HCT116 (cell line): ENCODE data around the gene TOLLIP. TPM values are rescaled to one million over a fixed set of nuclear protein-coding genes. Genes with fewer than 3 reads are reported as not detected.

ENCODE experiments used
- ATAC-seq: fragments of 200-7000 bp; cut with Tn5 transposase; 2 replicates; pipeline ENCODE4 v1.9.1; 2020; ENCODE audit warnings: mild to moderate bottlenecking, moderate library complexity
- BruUV-seq: library from RNA; stranded (reverse); fragments of 400-500 nt; replicated peaks from 2 replicates; lab custom pipeline; 2021; lab: Mats Ljungman, UMichigan
- CTCF ChIA-PET: fragments of 300-600 bp; sonication (Branson Sonifier 250); formaldehyde crosslinking; loops from one replicate; lab custom pipeline; 2021; ENCODE audit warnings: antibody characterized with exemption; lab: Charles Lee
- POLR2A ChIA-PET: fragments of 300-600, 350-600 bp; sonication (Branson Sonifier 250); formaldehyde crosslinking; loops from one replicate; lab custom pipeline; 2021; ENCODE audit warnings: antibody characterized with exemption; lab: Charles Lee
- RAD21 ChIA-PET, 2 experiments: fragments of 300-600 bp; sonication (Branson Sonifier 250); formaldehyde crosslinking; loops; one replicate each; lab custom pipeline; 2023; ENCODE audit warnings: low total read pairs in 2 of 2; ENCODE audit not compliant: uncharacterized antibody in 2 of 2, unreplicated experiment in 2 of 2, low non-redundant PET in 1 of 2; lab: Charles Lee
- DNase-seq: peaks from one replicate; pipeline ENCODE4 v3.0.0-alpha.2; 2010; ENCODE audit warnings: low read depth, low spot score
- H2AFZ ChIP-seq: fragments of 200-600 bp; shearing (Covaris generic), sonication (generic); 2 replicates; pipeline ENCODE4 v1.6.1; 2017; ENCODE audit warnings: low read depth, mixed run types, mixed read lengths, antibody characterized with exemption, low read length; ENCODE audit not compliant: poor library complexity, severe bottlenecking
- H3K27ac ChIP-seq: 2 replicates; pipeline ENCODE4 v1.5.1; 2012; ENCODE audit warnings: low read depth, low read length
- H3K27me3 ChIP-seq: fragments of 200-600 bp; sonication (generic); 2 replicates; pipeline ENCODE4 v1.6.1; 2016; ENCODE audit warnings: mixed run types, low read length, mixed read lengths; ENCODE audit not compliant: insufficient read depth
- H3K36me3 ChIP-seq, 2 experiments: fragments of 200-500 bp in 1 of 2; fragments of 200-600 bp in 1 of 2; sonication (Bioruptor generic) in 1 of 2; sonication (generic) in 1 of 2; 2 replicates each; pipeline versions ENCODE4 v1.5.1 to v1.6.1; 2014 to 2016; ENCODE audit warnings: low read length in 2 of 2, inconsistent platforms in 1 of 2, mixed read lengths in 1 of 2, mixed run types in 1 of 2; ENCODE audit not compliant: insufficient read depth in 2 of 2, control insufficient read depth in 1 of 2
- H3K4me1 ChIP-seq, 2 experiments: fragments of 200-600 bp in 1 of 2; sonication (generic) in 1 of 2; 2 replicates each; pipeline versions ENCODE4 v1.5.1 to v1.6.1; 2012 to 2017; ENCODE audit warnings: low read length in 2 of 2, inconsistent platforms in 1 of 2, mild to moderate bottlenecking in 1 of 2, mixed read lengths in 1 of 2, mixed run types in 1 of 2, moderate library complexity in 1 of 2; ENCODE audit not compliant: insufficient read depth in 2 of 2, control insufficient read depth in 1 of 2
- H3K4me2 ChIP-seq: fragments of 200-600 bp; sonication (generic); 2 replicates; pipeline ENCODE4 v1.6.1; 2017; ENCODE audit warnings: mixed run types, low read length, mixed read lengths
- H3K4me3 ChIP-seq, 2 experiments: fragments of 200-600 bp in 1 of 2; sonication (generic) in 1 of 2; replicated peaks in 1 of 2; 2 replicates each; pipeline ENCODE4 v1.5.1; 2011 to 2016; ENCODE audit warnings: low read length in 2 of 2, control low read depth in 1 of 2, low read depth in 1 of 2, mild to moderate bottlenecking in 1 of 2, mixed read lengths in 1 of 2, mixed run types in 1 of 2
- H3K79me2 ChIP-seq: fragments of 200-600 bp; sonication (generic); 2 replicates; pipeline ENCODE4 v1.6.1; 2017; ENCODE audit warnings: mild to moderate bottlenecking, mixed run types, low read length, moderate library complexity, mixed read lengths; ENCODE audit not compliant: insufficient read depth
- H3K9ac ChIP-seq: fragments of 200-600 bp; sonication (generic); 2 replicates; pipeline ENCODE4 v1.6.1; 2016; ENCODE audit warnings: low read length, mixed read lengths
- H3K9me2 ChIP-seq: fragments of 200-600 bp; sonication (generic), shearing (Covaris generic); 2 replicates; pipeline ENCODE4 v1.6.1; 2017; ENCODE audit warnings: mixed run types, mild to moderate bottlenecking, moderate library complexity; ENCODE audit not compliant: insufficient read depth
- H3K9me3 ChIP-seq, 2 experiments: fragments of 200-500 bp in 1 of 2; fragments of 200-600 bp in 1 of 2; sonication (Bioruptor generic) in 1 of 2; sonication (generic) in 1 of 2; 2 replicates each; pipeline ENCODE4 v1.6.1; 2014 to 2017; ENCODE audit warnings: low read length in 2 of 2, mixed read lengths in 2 of 2, inconsistent platforms in 1 of 2, low read depth in 1 of 2, mild to moderate bottlenecking in 1 of 2, mixed run types in 1 of 2, moderate library complexity in 1 of 2; ENCODE audit not compliant: control insufficient read depth in 1 of 2, insufficient read depth in 1 of 2
- H4K20me1 ChIP-seq: fragments of 200-600 bp; sonication (generic), shearing (Covaris generic); 2 replicates; pipeline ENCODE4 v1.6.1; 2017; ENCODE audit warnings: mixed run types, mild to moderate bottlenecking, moderate library complexity; ENCODE audit not compliant: insufficient read depth
- CBX3 ChIP-seq: IDR thresholded peaks from 2 replicates; pipeline ENCODE4 v1.6.1; 2012; ENCODE audit warnings: low read depth
- EGR1 ChIP-seq: IDR thresholded peaks from 2 replicates; pipeline ENCODE4 v1.6.1; 2012; ENCODE audit warnings: low read depth
- ELF1 ChIP-seq: IDR thresholded peaks from 2 replicates; pipeline ENCODE4 v1.6.1; 2012; ENCODE audit warnings: low read depth, borderline replicate concordance
- EZH2 ChIP-seq: fragments of 200-600 bp; sonication (generic); IDR thresholded peaks from 2 replicates; pipeline ENCODE4 v1.6.1; 2017; ENCODE audit warnings: antibody characterized with exemption, mixed run types
- EZH2phosphoT487 ChIP-seq: fragments of 200-600 bp; IDR thresholded peaks from 2 replicates; pipeline ENCODE4 v1.6.1; 2018; ENCODE audit warnings: antibody characterized with exemption, borderline replicate concordance
- FOSL1 ChIP-seq: IDR thresholded peaks from 2 replicates; pipeline ENCODE4 v1.6.1; 2012; ENCODE audit warnings: low read depth
- POLR2A ChIP-seq: IDR thresholded peaks from 2 replicates; pipeline ENCODE4 v1.7.0; 2011; ENCODE audit warnings: borderline replicate concordance; ENCODE audit not compliant: insufficient read depth, insufficient read length; ENCODE audit errors: extremely low read depth
- POLR2AphosphoS5 ChIP-seq: IDR thresholded peaks from 2 replicates; pipeline ENCODE4 v1.6.1; 2011; ENCODE audit warnings: mild to moderate bottlenecking, low read depth, low read length, moderate library complexity
- RAD21 ChIP-seq: IDR thresholded peaks from 2 replicates; pipeline ENCODE4 v1.6.1; 2012; ENCODE audit warnings: low read depth, mild to moderate bottlenecking
- SRF ChIP-seq: IDR thresholded peaks from 2 replicates; pipeline ENCODE4 v1.6.1; 2012; ENCODE audit warnings: low read depth
- TCF7L2 ChIP-seq: IDR thresholded peaks from 2 replicates; pipeline ENCODE4 v1.7.0; 2011; ENCODE audit warnings: borderline replicate concordance, inconsistent platforms; ENCODE audit not compliant: insufficient read depth, insufficient read length; ENCODE audit errors: extremely low read depth
- YY1 ChIP-seq: IDR thresholded peaks from 2 replicates; pipeline ENCODE4 v1.6.1; 2011; ENCODE audit warnings: low read length, low read depth, moderate library complexity, mild to moderate bottlenecking; ENCODE audit not compliant: insufficient replicate concordance; ENCODE audit errors: extremely low read depth
- ZNF274 ChIP-seq: fragments of 200-500 bp; sonication (Bioruptor generic); IDR thresholded peaks from 2 replicates; pipeline ENCODE4 v1.6.1; 2014; ENCODE audit warnings: mild to moderate bottlenecking, low read depth, low read length, inconsistent platforms
- intact Hi-C: fragments of 100-400 bp; cut with micrococcal nuclease; formaldehyde crosslinking; loops from 2 replicates; pipeline ENCODE4 v1.10.0; 2022
- total RNA-seq: library from RNA; stranded (reverse); gene quantifications from one replicate; pipeline ENCODE4 v1.2.1, GENCODE V29; 2021; ENCODE audit not compliant: unreplicated experiment
- TF ChIP-seq, protein P1 (sequence below): IDR thresholded peaks from 2 replicates; pipeline ENCODE4 v1.6.1; 2012
- TF ChIP-seq, protein P2 (sequence below): IDR thresholded peaks from 2 replicates; pipeline ENCODE4 v1.6.1; 2012
- TF ChIP-seq, protein P3 (sequence below): IDR thresholded peaks from 2 replicates; pipeline ENCODE4 v1.6.1; 2012; ENCODE audit warnings: low read depth
- TF ChIP-seq, protein P4 (sequence below): IDR thresholded peaks from 2 replicates; pipeline ENCODE4 v1.6.1; 2011; ENCODE audit warnings: mild to moderate bottlenecking, low read length, moderate library complexity; ENCODE audit not compliant: insufficient replicate concordance; ENCODE audit errors: extremely low read depth

Gene TOLLIP
- total RNA-seq, 1 experiment from 2014 or later, result 28.5 TPM

DNA sequence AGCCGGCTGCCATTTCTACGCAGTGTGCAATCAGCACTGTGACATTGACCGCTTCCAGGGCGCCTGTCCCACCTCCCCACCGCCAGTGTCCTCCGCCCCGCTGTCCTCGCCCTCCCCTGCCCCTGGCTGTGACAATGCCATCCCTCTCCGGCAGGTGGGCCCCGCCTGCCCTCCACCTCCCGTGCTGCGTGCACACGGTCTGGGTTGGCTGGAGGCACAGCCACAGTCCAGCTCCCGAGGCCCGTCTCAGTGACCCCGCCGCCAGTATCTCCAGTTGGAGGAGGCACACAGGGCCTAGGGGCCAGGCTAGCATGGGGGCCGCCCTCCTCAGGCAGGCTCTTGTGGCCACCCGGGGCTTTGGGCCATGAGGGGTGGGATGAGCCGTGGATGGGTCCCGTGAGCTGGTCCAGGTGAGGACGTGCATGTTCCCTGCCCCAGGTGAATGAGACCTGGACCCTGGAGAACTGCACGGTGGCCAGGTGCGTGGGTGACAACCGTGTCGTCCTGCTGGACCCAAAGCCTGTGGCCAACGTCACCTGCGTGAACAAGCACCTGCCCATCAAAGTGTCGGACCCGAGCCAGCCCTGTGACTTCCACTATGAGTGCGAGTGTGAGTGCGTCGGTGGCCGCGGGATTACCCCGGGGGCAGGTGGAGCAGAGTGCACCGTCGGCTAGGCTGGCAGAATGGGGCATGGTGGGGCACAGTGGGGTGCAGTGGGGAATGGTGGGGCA lies 56.9 kb downstream of the TOLLIP start:
- TF ChIP-seq EZH2phosphoT487 (no peak), TCF7L2 (no peak), FOSL1 (no peak), SRF (no peak), YY1 (no peak), ELF1 (no peak), POLR2A (no peak), CBX3 (no peak), EGR1 (no peak), EZH2 (no peak), POLR2AphosphoS5 (no peak), ZNF274 (no peak), RAD21 (no peak)
- TF ChIP-seq, protein P1, sequence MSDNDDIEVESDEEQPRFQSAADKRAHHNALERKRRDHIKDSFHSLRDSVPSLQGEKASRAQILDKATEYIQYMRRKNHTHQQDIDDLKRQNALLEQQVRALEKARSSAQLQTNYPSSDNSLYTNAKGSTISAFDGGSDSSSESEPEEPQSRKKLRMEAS, result no peak
- TF ChIP-seq, protein P2, sequence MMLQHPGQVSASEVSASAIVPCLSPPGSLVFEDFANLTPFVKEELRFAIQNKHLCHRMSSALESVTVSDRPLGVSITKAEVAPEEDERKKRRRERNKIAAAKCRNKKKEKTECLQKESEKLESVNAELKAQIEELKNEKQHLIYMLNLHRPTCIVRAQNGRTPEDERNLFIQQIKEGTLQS, result no peak
- TF ChIP-seq, protein P3, sequence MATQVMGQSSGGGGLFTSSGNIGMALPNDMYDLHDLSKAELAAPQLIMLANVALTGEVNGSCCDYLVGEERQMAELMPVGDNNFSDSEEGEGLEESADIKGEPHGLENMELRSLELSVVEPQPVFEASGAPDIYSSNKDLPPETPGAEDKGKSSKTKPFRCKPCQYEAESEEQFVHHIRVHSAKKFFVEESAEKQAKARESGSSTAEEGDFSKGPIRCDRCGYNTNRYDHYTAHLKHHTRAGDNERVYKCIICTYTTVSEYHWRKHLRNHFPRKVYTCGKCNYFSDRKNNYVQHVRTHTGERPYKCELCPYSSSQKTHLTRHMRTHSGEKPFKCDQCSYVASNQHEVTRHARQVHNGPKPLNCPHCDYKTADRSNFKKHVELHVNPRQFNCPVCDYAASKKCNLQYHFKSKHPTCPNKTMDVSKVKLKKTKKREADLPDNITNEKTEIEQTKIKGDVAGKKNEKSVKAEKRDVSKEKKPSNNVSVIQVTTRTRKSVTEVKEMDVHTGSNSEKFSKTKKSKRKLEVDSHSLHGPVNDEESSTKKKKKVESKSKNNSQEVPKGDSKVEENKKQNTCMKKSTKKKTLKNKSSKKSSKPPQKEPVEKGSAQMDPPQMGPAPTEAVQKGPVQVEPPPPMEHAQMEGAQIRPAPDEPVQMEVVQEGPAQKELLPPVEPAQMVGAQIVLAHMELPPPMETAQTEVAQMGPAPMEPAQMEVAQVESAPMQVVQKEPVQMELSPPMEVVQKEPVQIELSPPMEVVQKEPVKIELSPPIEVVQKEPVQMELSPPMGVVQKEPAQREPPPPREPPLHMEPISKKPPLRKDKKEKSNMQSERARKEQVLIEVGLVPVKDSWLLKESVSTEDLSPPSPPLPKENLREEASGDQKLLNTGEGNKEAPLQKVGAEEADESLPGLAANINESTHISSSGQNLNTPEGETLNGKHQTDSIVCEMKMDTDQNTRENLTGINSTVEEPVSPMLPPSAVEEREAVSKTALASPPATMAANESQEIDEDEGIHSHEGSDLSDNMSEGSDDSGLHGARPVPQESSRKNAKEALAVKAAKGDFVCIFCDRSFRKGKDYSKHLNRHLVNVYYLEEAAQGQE, result no peak
- TF ChIP-seq, protein P4, sequence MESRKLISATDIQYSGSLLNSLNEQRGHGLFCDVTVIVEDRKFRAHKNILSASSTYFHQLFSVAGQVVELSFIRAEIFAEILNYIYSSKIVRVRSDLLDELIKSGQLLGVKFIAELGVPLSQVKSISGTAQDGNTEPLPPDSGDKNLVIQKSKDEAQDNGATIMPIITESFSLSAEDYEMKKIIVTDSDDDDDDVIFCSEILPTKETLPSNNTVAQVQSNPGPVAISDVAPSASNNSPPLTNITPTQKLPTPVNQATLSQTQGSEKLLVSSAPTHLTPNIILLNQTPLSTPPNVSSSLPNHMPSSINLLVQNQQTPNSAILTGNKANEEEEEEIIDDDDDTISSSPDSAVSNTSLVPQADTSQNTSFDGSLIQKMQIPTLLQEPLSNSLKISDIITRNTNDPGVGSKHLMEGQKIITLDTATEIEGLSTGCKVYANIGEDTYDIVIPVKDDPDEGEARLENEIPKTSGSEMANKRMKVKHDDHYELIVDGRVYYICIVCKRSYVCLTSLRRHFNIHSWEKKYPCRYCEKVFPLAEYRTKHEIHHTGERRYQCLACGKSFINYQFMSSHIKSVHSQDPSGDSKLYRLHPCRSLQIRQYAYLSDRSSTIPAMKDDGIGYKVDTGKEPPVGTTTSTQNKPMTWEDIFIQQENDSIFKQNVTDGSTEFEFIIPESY, result no peak
- no peak overlapping the region for H2AFZ ChIP-seq
- RAD21 ChIA-PET, result no interaction called here
- no peaks in the 10 kb centered on the region for H3K79me2 ChIP-seq
- H4K20me1 ChIP-seq, result no peaks in the 10 kb centered on the region
- POLR2A ChIA-PET, result no interaction called here
- no peak overlapping the region for H3K4me3 ChIP-seq
- H3K9me3 ChIP-seq, result no peaks in the 10 kb centered on the region; a peak in 1 of 4 replicates
- H3K36me3 ChIP-seq, result no peaks in the 10 kb centered on the region
- no TSS peak for BruUV-seq
- no peaks in the 10 kb centered on the region; a peak in 1 of 4 replicates for H3K4me1 ChIP-seq
- H3K4me2 ChIP-seq, result no peak overlapping the region
- DNase-seq (no peak), ATAC-seq (no peak)
- no peaks in the 10 kb centered on the region for H3K27me3 ChIP-seq
- CTCF ChIA-PET, result interaction anchor here (0.6 kb wide), 1 partner anchor 10 kb away, joined by 3 read pairs; no protein-coding TSS in a partner anchor
- no peaks in the 10 kb centered on the region for H3K9me2 ChIP-seq
- intact Hi-C loops, result no loop called here
- no peak overlapping the region; the same call in 1 of the 2 replicates for H3K27ac ChIP-seq
- no peak overlapping the region for H3K9ac ChIP-seq
